ENCODE data around the gene RALB.

DNA sequence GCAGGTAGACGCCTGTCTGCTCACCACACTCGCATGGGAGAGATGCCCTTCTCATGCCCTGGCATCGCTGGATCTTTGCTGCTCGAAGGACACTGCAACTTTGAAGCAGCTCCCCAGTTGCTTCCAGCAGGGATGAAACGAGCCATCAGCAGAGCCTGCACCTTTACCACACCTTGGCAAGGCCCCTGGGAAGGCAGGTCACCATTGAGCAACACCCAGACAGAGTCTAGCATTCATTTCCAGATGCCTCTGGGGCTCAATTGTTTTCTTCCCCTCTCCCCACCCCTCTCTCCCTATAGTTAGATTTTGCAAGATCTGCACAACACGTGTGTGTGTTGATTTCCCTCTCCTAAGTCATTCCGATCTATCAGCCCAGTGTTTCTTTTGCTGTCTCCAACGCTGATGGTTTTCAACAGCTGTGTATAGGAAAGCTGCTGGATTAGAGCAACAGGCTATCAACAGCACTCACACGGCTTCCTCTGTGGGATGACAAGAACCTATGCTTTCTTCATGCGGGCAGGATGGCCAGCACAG, 67.7 kb downstream of the RALB start:
- no peak for TF ChIP-seq POLR2AphosphoS5 (IDR thresholded peaks at IDR 0.05)
- TF ChIP-seq, protein P1, sequence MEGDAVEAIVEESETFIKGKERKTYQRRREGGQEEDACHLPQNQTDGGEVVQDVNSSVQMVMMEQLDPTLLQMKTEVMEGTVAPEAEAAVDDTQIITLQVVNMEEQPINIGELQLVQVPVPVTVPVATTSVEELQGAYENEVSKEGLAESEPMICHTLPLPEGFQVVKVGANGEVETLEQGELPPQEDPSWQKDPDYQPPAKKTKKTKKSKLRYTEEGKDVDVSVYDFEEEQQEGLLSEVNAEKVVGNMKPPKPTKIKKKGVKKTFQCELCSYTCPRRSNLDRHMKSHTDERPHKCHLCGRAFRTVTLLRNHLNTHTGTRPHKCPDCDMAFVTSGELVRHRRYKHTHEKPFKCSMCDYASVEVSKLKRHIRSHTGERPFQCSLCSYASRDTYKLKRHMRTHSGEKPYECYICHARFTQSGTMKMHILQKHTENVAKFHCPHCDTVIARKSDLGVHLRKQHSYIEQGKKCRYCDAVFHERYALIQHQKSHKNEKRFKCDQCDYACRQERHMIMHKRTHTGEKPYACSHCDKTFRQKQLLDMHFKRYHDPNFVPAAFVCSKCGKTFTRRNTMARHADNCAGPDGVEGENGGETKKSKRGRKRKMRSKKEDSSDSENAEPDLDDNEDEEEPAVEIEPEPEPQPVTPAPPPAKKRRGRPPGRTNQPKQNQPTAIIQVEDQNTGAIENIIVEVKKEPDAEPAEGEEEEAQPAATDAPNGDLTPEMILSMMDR (IDR thresholded peaks at IDR 0.05) = no peak

All from transverse colon (tissue), 4 donors.